HepG2 (cell line): ENCODE data around the gene GIMD1. TPM values are rescaled to one million over a fixed set of nuclear protein-coding genes. Genes with fewer than 3 reads are reported as not detected.

Experiments used
- ATF3 ChIP-seq: sonication (generic); formaldehyde crosslinking; IDR thresholded peaks from 2 replicates; pipeline ENCODE4 v1.4.0; 2020; ENCODE audit warnings: missing genetic modification reagents
- CENPBD1 ChIP-seq: sonication (generic); formaldehyde crosslinking; IDR thresholded peaks from 2 replicates; pipeline ENCODE4 v1.8.0; 2022; ENCODE audit warnings: missing genetic modification reagents, low read depth, mild to moderate bottlenecking, borderline replicate concordance
- CHD2 ChIP-seq: IDR thresholded peaks from 2 replicates; pipeline ENCODE4 v1.6.1; 2011; ENCODE audit warnings: low read depth, low read length, improper control_type of control experiment
- ELF3 ChIP-seq: IDR thresholded peaks from 2 replicates; pipeline ENCODE4 v1.6.1; 2016; ENCODE audit warnings: missing genetic modification reagents, missing compliant biosample characterization
- GATAD1 ChIP-seq: IDR thresholded peaks from 2 replicates; pipeline ENCODE4 v1.6.1; 2016; ENCODE audit warnings: missing genetic modification reagents, missing compliant biosample characterization
- GLI4 ChIP-seq: sonication (generic); formaldehyde crosslinking; IDR thresholded peaks from 2 replicates; pipeline ENCODE4 v1.5.1; 2020; ENCODE audit warnings: missing genetic modification reagents, mild to moderate bottlenecking, moderate library complexity, borderline replicate concordance
- HES4 ChIP-seq: sonication (generic); formaldehyde crosslinking; IDR thresholded peaks from 2 replicates; pipeline ENCODE4 v1.9.0; 2021; ENCODE audit warnings: mild to moderate bottlenecking, missing genetic modification reagents, borderline replicate concordance
- HNF1B ChIP-seq: sonication (generic); formaldehyde crosslinking; IDR thresholded peaks from 2 replicates; pipeline ENCODE4 v1.5.1; 2020; ENCODE audit warnings: mild to moderate bottlenecking, moderate library complexity, missing genetic modification reagents
- MAF1 ChIP-seq: sonication (generic); formaldehyde crosslinking; IDR thresholded peaks from 2 replicates; pipeline ENCODE4 v1.5.0; 2020; ENCODE audit warnings: missing genetic modification reagents, borderline replicate concordance
- MED1 ChIP-seq: sonication (generic); formaldehyde crosslinking; IDR thresholded peaks from 2 replicates; pipeline ENCODE4 v1.4.0; 2020; ENCODE audit warnings: missing genetic modification reagents
- MXD4 ChIP-seq: IDR thresholded peaks from 2 replicates; pipeline ENCODE4 v1.6.1; 2016; ENCODE audit warnings: mild to moderate bottlenecking, missing biosample characterization, missing genetic modification reagents
- NCOA1 ChIP-seq: sonication (generic); formaldehyde crosslinking; IDR thresholded peaks from 2 replicates; pipeline ENCODE4 v1.9.0; 2021; ENCODE audit warnings: missing genetic modification reagents
- NR2F2 ChIP-seq: IDR thresholded peaks from 2 replicates; pipeline ENCODE4 v1.6.1; 2012; ENCODE audit warnings: low read depth, inconsistent platforms, borderline replicate concordance
- POGZ ChIP-seq: sonication (generic); formaldehyde crosslinking; IDR thresholded peaks from 2 replicates; pipeline ENCODE4 v1.4.0; 2020; ENCODE audit warnings: mild to moderate bottlenecking, missing genetic modification reagents
- SKI ChIP-seq: fragments of 450-650 bp; IDR thresholded peaks from one replicate; pipeline ENCODE4 v1.6.1; 2018; ENCODE audit warnings: mild to moderate bottlenecking; ENCODE audit not compliant: partially characterized antibody
- TGIF2 ChIP-seq: IDR thresholded peaks from 2 replicates; pipeline ENCODE4 v1.6.1; 2016; ENCODE audit warnings: control low read depth, missing compliant biosample characterization
- YY1 ChIP-seq: IDR thresholded peaks from 2 replicates; pipeline ENCODE4 v1.6.1; 2011; ENCODE audit warnings: low read length, low read depth, moderate library complexity, mild to moderate bottlenecking; ENCODE audit not compliant: insufficient read depth, insufficient replicate concordance
- ZNF143 ChIP-seq: sonication (generic); formaldehyde crosslinking; IDR thresholded peaks from 2 replicates; pipeline ENCODE4 v1.4.0; 2020; ENCODE audit warnings: missing genetic modification reagents
- ZNF501 ChIP-seq: sonication (generic); formaldehyde crosslinking; IDR thresholded peaks from 2 replicates; pipeline ENCODE4 v1.5.1; 2020; ENCODE audit warnings: mild to moderate bottlenecking, moderate library complexity, missing genetic modification reagents
- ZNF547 ChIP-seq: sonication (generic); formaldehyde crosslinking; IDR thresholded peaks from 2 replicates; pipeline ENCODE4 v1.5.1; 2020; ENCODE audit warnings: mild to moderate bottlenecking, missing genetic modification reagents
- ZNF558 ChIP-seq: sonication (generic); formaldehyde crosslinking; IDR thresholded peaks from 2 replicates; pipeline ENCODE4 v1.9.0; 2022; ENCODE audit warnings: mild to moderate bottlenecking, missing genetic modification reagents, borderline replicate concordance
- ZNF670 ChIP-seq: sonication (generic); formaldehyde crosslinking; IDR thresholded peaks from 2 replicates; pipeline ENCODE4 v1.8.0; 2022; ENCODE audit warnings: mild to moderate bottlenecking, missing genetic modification reagents, borderline replicate concordance
- ZNF674 ChIP-seq: sonication (generic); formaldehyde crosslinking; IDR thresholded peaks from 2 replicates; pipeline ENCODE4 v1.5.0; 2020; ENCODE audit warnings: low read depth, mild to moderate bottlenecking, missing genetic modification reagents
- ZNF740 ChIP-seq: sonication (generic); formaldehyde crosslinking; IDR thresholded peaks from 2 replicates; pipeline ENCODE4 v1.4.0; 2020; ENCODE audit warnings: missing genetic modification reagents
- ZNF776 ChIP-seq: sonication (generic); formaldehyde crosslinking; IDR thresholded peaks from 2 replicates; pipeline ENCODE4 v1.4.0; 2020; ENCODE audit warnings: mild to moderate bottlenecking, missing genetic modification reagents
- ZNF879 ChIP-seq: sonication (generic); formaldehyde crosslinking; IDR thresholded peaks from 2 replicates; pipeline ENCODE4 v1.8.1; 2023; ENCODE audit warnings: missing genetic modification reagents
- polyA plus RNA-seq, 8 experiments: library from polyadenylated mRNA; depleted of rRNA in 3 of 8; stranded (reverse) in 7 of 8; unstranded in 1 of 8; fragments of >200 nt; fragmentation: Illumina TruSeq in 4 of 8; extraction: Trizol in 4 of 8; gene quantifications; 2 replicates each; pipeline versions ENCODE4 v1.2.1 to v1.2.3, GENCODE V29; 2011 to 2016; ENCODE audit warnings: low read depth in 4 of 8, missing spikeins in 1 of 8, mixed read lengths in 1 of 8; ENCODE audit not compliant: insufficient read depth in 1 of 8
- total RNA-seq, 5 experiments: library from RNA; depleted of rRNA; stranded (reverse); fragments of >200 nt; fragmentation: Illumina TruSeq; extraction: Trizol; gene quantifications; 2 replicates each; pipeline ENCODE4 v1.2.3, GENCODE V29; 2016; ENCODE audit warnings: low read depth in 1 of 5

The GIMD1 gene
- total and polyA plus RNA-seq, 2 of the 13 experiments (the other 11 are each of a cell fraction or from before 2014, with no cell fraction given): not detected

- TF ChIP-seq ZNF547 (CRISPR knock-in tag) (peak; percentile 42; the same call in 1 of the 2 replicates), GLI4 (peak; percentile 76; the same call in 1 of the 2 replicates), YY1 (peak; percentile 42), ZNF558 (CRISPR knock-in tag) (peak; percentile 46; the same call in 1 of the 2 replicates), MXD4 (peak; percentile 52), HNF1B (CRISPR knock-in tag) (peak; percentile 96), NCOA1 (CRISPR knock-in tag) (0 out of 2 replicates have a peak, but pooled peaks have one; percentile 9), CENPBD1 (CRISPR knock-in tag) (0 out of 2 replicates have a peak, but pooled peaks have one; percentile 58), ZNF143 (CRISPR knock-in tag) (0 out of 2 replicates have a peak, but pooled peaks have one; percentile 38), ATF3 (0 out of 2 replicates have a peak, but pooled peaks have one; percentile 15), ZNF670 (CRISPR knock-in tag) (peak; percentile 77; the same call in 1 of the 2 replicates), POGZ (CRISPR knock-in tag) (peak; percentile 80), ZNF674 (no peak), ZNF776 (CRISPR knock-in tag) (no peak; the same call in 1 of the 2 replicates), ELF3 (CRISPR knock-in tag) (peak; percentile 67), SKI (peak; percentile 10), ZNF879 (CRISPR knock-in tag) (0 out of 2 replicates have a peak, but pooled peaks have one; percentile 84), GATAD1 (peak; percentile 95), TGIF2 (CRISPR knock-in tag) (peak; percentile 85; the same call in 1 of the 2 replicates), MED1 (CRISPR knock-in tag) (peak; percentile 61), CHD2 (no peak), ZNF740 (CRISPR knock-in tag) (0 out of 2 replicates have a peak, but pooled peaks have one; percentile 29), NR2F2 (peak; percentile 46; the same call in 1 of the 2 replicates), HES4 (CRISPR knock-in tag) (peak; percentile 53; the same call in 1 of the 2 replicates), ZNF501 (CRISPR knock-in tag) (peak; percentile 97), MAF1 (0 out of 2 replicates have a peak, but pooled peaks have one; percentile 64)
These were observed 52.4 kb downstream of the GIMD1 start, which contains the start of the genes AIMP1 and TBCK (continued) for GRCh38 chr4:106315968-106316772.
